GM23338 (cell line): Measurements from ENCODE around the gene PUM1. TPM values are rescaled to one million over a fixed set of nuclear protein-coding genes. Genes with fewer than 3 reads are reported as not detected.

Experiments
- ATAC-seq: fragments of 200-7000 bp; cut with Tn5 transposase; 3 replicates; pipeline ENCODE4 v1.9.1; 2020
- DNase-seq: peaks from one replicate; pipeline ENCODE4 v3.0.0-alpha.2; 2015; ENCODE audit warnings: low spot score
- H2AFZ ChIP-seq: fragments of 200-600 bp; sonication (generic); 2 replicates; pipeline ENCODE4 v1.8.0; 2016; ENCODE audit warnings: antibody characterized with exemption, mild to moderate bottlenecking, moderate library complexity
- H3F3A ChIP-seq: fragments of 200-600 bp; sonication (generic); replicated peaks from 2 replicates; pipeline ENCODE4 v1.8.0; 2017; ENCODE audit warnings: antibody characterized with exemption, mixed run types, low read depth
- H3K27ac ChIP-seq: fragments of 200-600 bp; sonication (generic); 2 replicates; pipeline ENCODE4 v1.6.1; 2016; ENCODE audit warnings: low read depth
- H3K27me3 ChIP-seq: fragments of 200-600 bp; sonication (generic); 2 replicates; pipeline ENCODE4 v1.8.0; 2016; ENCODE audit warnings: mild to moderate bottlenecking, mixed run types, moderate library complexity; ENCODE audit not compliant: insufficient read depth
- H3K36me3 ChIP-seq: fragments of 200-600 bp; sonication (generic); 2 replicates; pipeline ENCODE4 v1.8.0; 2016; ENCODE audit warnings: mild to moderate bottlenecking; ENCODE audit not compliant: insufficient read depth
- H3K4me1 ChIP-seq: fragments of 200-600 bp; sonication (generic); 2 replicates; pipeline ENCODE4 v1.8.0; 2016; ENCODE audit warnings: mild to moderate bottlenecking, moderate library complexity; ENCODE audit not compliant: insufficient read depth
- H3K4me2 ChIP-seq: fragments of 200-600 bp; sonication (generic); 2 replicates; pipeline ENCODE4 v1.7.1; 2017; ENCODE audit warnings: mixed run types
- H3K4me3 ChIP-seq: fragments of 200-600 bp; sonication (generic); 2 replicates; pipeline ENCODE4 v1.6.1; 2016; ENCODE audit warnings: mixed run types
- H3K79me2 ChIP-seq: fragments of 200-600 bp; sonication (generic); replicated peaks from 2 replicates; pipeline ENCODE4 v1.8.0; 2017; ENCODE audit warnings: mild to moderate bottlenecking; ENCODE audit not compliant: insufficient read depth
- H3K9me2 ChIP-seq: fragments of 200-600 bp; sonication (generic); 2 replicates; pipeline ENCODE4 v1.8.0; 2017; ENCODE audit not compliant: insufficient read depth
- H4K20me1 ChIP-seq: fragments of 200-600 bp; sonication (generic); replicated peaks from 2 replicates; pipeline ENCODE4 v1.8.0; 2017; ENCODE audit warnings: mild to moderate bottlenecking; ENCODE audit not compliant: insufficient read depth
- H3K27ac Mint-ChIP-seq: 2 replicates; pipeline ENCODE4 v1.8.0; 2020; ENCODE audit warnings: inconsistent platforms, mild to moderate bottlenecking, moderate library complexity, mixed read lengths
- H3K27me3 Mint-ChIP-seq: 3 replicates; pipeline ENCODE4 v1.8.0; 2022; ENCODE audit warnings: low read depth, mild to moderate bottlenecking, moderate library complexity, mixed read lengths, inconsistent platforms; ENCODE audit not compliant: insufficient read depth, poor library complexity
- H3K36me3 Mint-ChIP-seq: 3 replicates; pipeline ENCODE4 v1.8.0; 2021; ENCODE audit warnings: low read depth, mild to moderate bottlenecking, inconsistent platforms, moderate library complexity, mixed read lengths
- H3K4me1 Mint-ChIP-seq: 3 replicates; pipeline ENCODE4 v1.8.0; 2020; ENCODE audit warnings: mild to moderate bottlenecking, inconsistent platforms, mixed read lengths
- H3K4me3 Mint-ChIP-seq: 3 replicates; pipeline ENCODE4 v1.8.0; 2021; ENCODE audit warnings: moderate library complexity, mild to moderate bottlenecking, inconsistent platforms, mixed read lengths
- H3K9me3 Mint-ChIP-seq: 3 replicates; pipeline ENCODE4 v1.8.0; 2020; ENCODE audit warnings: moderate library complexity, mild to moderate bottlenecking, inconsistent platforms, mixed read lengths
- CREB1 ChIP-seq: fragments of 250-450 bp; sonication (Bioruptor Pico); IDR thresholded peaks from 2 replicates; pipeline ENCODE4 v1.5.0; 2020; ENCODE audit warnings: low read depth, mild to moderate bottlenecking, moderate library complexity
- EZH2 ChIP-seq: fragments of 200-600 bp; sonication (generic); IDR thresholded peaks from one replicate; pipeline ENCODE4 v1.8.0; 2017; ENCODE audit warnings: antibody characterized with exemption, mild to moderate bottlenecking, low read depth; ENCODE audit not compliant: unreplicated experiment
- EZH2phosphoT487 ChIP-seq: fragments of 200-600 bp; sonication (generic); IDR thresholded peaks from one replicate; pipeline ENCODE4 v1.8.1; 2018; ENCODE audit warnings: antibody characterized with exemption; ENCODE audit not compliant: unreplicated experiment
- NANOG ChIP-seq: IDR thresholded peaks from 2 replicates; pipeline ENCODE4 v1.6.1; 2016; ENCODE audit warnings: antibody characterized with exemption, borderline replicate concordance
- POLR2AphosphoS5 ChIP-seq: IDR thresholded peaks from 2 replicates; pipeline ENCODE4 v1.6.1; 2016; ENCODE audit warnings: antibody characterized with exemption, low read depth
- ZNF331 ChIP-seq: fragments of 250-450 bp; sonication (Bioruptor Pico); IDR thresholded peaks from 2 replicates; pipeline ENCODE4 v1.5.0; 2020; ENCODE audit warnings: low read depth, mild to moderate bottlenecking, moderate library complexity
- polyA plus RNA-seq: library from polyadenylated mRNA; unstranded; fragments of >200 nt; fragmentation: Nextera tagmentation; extraction: Ambion mirVana; gene quantifications from 2 replicates; pipeline ENCODE4 v1.2.1, GENCODE V29; 2016
- total RNA-seq: library from RNA; depleted of rRNA; stranded (reverse); fragments of >200 nt; shearing (Covaris generic); gene quantifications from 2 replicates; pipeline ENCODE4 v1.2.3, GENCODE V29; 2014
- TF ChIP-seq, protein P1 (sequence below): fragments of 250-450 bp; sonication (Bioruptor Pico); IDR thresholded peaks from 2 replicates; pipeline ENCODE4 v1.5.0; 2020; ENCODE audit warnings: mild to moderate bottlenecking, moderate library complexity
- TF ChIP-seq, protein P2 (sequence below): IDR thresholded peaks from one replicate; pipeline ENCODE4 v1.6.1; 2018; ENCODE audit warnings: antibody characterized with exemption; ENCODE audit not compliant: unreplicated experiment
- TF ChIP-seq, protein P3 (sequence below), 2 experiments: fragments of 200-600 bp in 1 of 2; sonication (generic) in 1 of 2; conservative IDR thresholded peaks; 2 replicates each; pipeline versions ENCODE4 v1.5.1 to v1.6.1; 2016 to 2017; ENCODE audit warnings: antibody characterized with exemption in 2 of 2, low read depth in 2 of 2, mild to moderate bottlenecking in 2 of 2, moderate library complexity in 1 of 2

The PUM1 gene
- total and polyA plus RNA-seq, 2 experiments from 2014 or later: 44.4 to 117 TPM

DNA sequence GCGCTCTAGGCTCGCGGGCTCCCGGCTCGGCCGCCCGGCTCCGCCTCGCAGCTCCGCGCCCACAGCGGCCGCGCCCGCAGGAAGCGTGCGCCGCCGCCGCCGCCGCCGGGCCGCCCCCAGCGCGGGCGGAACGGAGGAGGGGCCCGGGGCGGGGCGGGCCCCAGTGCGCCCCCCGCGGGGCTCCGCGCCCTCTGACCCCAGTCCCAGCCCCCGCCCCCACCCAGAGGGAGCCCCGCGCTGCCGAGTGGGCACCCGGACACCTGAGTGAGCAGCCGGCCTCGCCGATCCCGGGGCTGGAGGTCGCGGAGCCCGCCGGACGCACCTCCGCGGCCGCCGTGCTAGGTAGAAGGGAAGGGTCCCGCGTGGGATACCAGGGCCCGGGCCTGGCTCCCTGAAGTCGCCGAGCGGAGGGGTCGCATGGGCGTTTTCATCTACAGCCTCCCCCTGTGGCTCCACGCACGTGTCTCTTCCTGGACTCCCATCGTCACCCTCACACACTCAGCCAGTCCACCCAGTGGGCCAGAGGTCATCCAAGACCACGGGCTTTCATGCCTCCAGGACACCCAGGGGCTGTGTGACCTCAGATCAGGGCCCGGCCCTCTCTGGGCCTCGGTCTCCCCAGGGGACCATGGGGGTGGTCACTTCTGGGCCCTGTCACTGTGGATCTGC lies 156.7 kb downstream of the PUM1 start, which contains the start of gene SDC3:
Gene SDC3 (minus strand): TSS at position 63 of the 669 bp plus-strand sequence. CDS start 172 bp downstream, outside the sequence.
- H3K27ac Mint-ChIP-seq: no peak within 1 kb of the TSS
- H3K36me3 ChIP-seq: no peaks in the 10 kb centered on the region
- H3K9me3 Mint-ChIP-seq: no peaks in the 10 kb centered on the region; the same call in 2 of the 3 replicates
- DNase-seq: no peak
- H3K4me3 Mint-ChIP-seq: peak within 1 kb of the TSS; percentile 88
- TF ChIP-seq NANOG: no peak
- TF ChIP-seq EZH2phosphoT487: no peak
- no peak for TF ChIP-seq POLR2AphosphoS5
- TF ChIP-seq, protein P1, sequence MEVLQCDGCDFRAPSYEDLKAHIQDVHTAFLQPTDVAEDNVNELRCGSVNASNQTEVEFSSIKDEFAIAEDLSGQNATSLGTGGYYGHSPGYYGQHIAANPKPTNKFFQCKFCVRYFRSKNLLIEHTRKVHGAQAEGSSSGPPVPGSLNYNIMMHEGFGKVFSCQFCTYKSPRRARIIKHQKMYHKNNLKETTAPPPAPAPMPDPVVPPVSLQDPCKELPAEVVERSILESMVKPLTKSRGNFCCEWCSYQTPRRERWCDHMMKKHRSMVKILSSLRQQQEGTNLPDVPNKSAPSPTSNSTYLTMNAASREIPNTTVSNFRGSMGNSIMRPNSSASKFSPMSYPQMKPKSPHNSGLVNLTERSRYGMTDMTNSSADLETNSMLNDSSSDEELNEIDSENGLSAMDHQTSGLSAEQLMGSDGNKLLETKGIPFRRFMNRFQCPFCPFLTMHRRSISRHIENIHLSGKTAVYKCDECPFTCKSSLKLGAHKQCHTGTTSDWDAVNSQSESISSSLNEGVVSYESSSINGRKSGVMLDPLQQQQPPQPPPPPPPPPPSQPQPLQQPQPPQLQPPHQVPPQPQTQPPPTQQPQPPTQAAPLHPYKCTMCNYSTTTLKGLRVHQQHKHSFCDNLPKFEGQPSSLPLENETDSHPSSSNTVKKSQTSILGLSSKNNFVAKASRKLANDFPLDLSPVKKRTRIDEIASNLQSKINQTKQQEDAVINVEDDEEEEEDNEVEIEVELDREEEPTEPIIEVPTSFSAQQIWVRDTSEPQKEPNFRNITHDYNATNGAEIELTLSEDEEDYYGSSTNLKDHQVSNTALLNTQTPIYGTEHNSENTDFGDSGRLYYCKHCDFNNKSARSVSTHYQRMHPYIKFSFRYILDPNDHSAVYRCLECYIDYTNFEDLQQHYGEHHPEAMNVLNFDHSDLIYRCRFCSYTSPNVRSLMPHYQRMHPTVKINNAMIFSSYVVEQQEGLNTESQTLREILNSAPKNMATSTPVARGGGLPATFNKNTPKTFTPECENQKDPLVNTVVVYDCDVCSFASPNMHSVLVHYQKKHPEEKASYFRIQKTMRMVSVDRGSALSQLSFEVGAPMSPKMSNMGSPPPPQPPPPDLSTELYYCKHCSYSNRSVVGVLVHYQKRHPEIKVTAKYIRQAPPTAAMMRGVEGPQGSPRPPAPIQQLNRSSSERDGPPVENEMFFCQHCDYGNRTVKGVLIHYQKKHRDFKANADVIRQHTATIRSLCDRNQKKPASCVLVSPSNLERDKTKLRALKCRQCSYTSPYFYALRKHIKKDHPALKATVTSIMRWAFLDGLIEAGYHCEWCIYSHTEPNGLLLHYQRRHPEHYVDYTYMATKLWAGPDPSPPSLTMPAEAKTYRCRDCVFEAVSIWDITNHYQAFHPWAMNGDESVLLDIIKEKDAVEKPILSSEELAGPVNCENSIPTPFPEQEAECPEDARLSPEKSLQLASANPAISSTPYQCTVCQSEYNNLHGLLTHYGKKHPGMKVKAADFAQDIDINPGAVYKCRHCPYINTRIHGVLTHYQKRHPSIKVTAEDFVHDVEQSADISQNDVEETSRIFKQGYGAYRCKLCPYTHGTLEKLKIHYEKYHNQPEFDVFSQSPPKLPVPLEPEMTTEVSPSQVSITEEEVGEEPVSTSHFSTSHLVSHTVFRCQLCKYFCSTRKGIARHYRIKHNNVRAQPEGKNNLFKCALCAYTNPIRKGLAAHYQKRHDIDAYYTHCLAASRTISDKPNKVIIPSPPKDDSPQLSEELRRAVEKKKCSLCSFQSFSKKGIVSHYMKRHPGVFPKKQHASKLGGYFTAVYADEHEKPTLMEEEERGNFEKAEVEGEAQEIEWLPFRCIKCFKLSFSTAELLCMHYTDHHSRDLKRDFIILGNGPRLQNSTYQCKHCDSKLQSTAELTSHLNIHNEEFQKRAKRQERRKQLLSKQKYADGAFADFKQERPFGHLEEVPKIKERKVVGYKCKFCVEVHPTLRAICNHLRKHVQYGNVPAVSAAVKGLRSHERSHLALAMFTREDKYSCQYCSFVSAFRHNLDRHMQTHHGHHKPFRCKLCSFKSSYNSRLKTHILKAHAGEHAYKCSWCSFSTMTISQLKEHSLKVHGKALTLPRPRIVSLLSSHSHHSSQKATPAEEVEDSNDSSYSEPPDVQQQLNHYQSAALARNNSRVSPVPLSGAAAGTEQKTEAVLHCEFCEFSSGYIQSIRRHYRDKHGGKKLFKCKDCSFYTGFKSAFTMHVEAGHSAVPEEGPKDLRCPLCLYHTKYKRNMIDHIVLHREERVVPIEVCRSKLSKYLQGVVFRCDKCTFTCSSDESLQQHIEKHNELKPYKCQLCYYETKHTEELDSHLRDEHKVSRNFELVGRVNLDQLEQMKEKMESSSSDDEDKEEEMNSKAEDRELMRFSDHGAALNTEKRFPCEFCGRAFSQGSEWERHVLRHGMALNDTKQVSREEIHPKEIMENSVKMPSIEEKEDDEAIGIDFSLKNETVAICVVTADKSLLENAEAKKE (CRISPR knock-in tag): no peak
- TF ChIP-seq, protein P2, sequence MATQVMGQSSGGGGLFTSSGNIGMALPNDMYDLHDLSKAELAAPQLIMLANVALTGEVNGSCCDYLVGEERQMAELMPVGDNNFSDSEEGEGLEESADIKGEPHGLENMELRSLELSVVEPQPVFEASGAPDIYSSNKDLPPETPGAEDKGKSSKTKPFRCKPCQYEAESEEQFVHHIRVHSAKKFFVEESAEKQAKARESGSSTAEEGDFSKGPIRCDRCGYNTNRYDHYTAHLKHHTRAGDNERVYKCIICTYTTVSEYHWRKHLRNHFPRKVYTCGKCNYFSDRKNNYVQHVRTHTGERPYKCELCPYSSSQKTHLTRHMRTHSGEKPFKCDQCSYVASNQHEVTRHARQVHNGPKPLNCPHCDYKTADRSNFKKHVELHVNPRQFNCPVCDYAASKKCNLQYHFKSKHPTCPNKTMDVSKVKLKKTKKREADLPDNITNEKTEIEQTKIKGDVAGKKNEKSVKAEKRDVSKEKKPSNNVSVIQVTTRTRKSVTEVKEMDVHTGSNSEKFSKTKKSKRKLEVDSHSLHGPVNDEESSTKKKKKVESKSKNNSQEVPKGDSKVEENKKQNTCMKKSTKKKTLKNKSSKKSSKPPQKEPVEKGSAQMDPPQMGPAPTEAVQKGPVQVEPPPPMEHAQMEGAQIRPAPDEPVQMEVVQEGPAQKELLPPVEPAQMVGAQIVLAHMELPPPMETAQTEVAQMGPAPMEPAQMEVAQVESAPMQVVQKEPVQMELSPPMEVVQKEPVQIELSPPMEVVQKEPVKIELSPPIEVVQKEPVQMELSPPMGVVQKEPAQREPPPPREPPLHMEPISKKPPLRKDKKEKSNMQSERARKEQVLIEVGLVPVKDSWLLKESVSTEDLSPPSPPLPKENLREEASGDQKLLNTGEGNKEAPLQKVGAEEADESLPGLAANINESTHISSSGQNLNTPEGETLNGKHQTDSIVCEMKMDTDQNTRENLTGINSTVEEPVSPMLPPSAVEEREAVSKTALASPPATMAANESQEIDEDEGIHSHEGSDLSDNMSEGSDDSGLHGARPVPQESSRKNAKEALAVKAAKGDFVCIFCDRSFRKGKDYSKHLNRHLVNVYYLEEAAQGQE: no peak
- TF ChIP-seq CREB1 (CRISPR knock-in tag): no peak
- TF ChIP-seq, protein P3, sequence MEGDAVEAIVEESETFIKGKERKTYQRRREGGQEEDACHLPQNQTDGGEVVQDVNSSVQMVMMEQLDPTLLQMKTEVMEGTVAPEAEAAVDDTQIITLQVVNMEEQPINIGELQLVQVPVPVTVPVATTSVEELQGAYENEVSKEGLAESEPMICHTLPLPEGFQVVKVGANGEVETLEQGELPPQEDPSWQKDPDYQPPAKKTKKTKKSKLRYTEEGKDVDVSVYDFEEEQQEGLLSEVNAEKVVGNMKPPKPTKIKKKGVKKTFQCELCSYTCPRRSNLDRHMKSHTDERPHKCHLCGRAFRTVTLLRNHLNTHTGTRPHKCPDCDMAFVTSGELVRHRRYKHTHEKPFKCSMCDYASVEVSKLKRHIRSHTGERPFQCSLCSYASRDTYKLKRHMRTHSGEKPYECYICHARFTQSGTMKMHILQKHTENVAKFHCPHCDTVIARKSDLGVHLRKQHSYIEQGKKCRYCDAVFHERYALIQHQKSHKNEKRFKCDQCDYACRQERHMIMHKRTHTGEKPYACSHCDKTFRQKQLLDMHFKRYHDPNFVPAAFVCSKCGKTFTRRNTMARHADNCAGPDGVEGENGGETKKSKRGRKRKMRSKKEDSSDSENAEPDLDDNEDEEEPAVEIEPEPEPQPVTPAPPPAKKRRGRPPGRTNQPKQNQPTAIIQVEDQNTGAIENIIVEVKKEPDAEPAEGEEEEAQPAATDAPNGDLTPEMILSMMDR (conservative IDR thresholded peaks at IDR 0.05; ENCODE audit: low read depth in 2 of 2): no peak
- no peak for TF ChIP-seq EZH2
- TF ChIP-seq ZNF331 (CRISPR knock-in tag): no peak
- peak within 1 kb of the TSS; percentile 76 for H3K4me3 ChIP-seq
- no peaks in the 10 kb centered on the region; the same call in 1 of the 2 replicates for H3K79me2 ChIP-seq
- no peak within 1 kb of the TSS for H3K27ac ChIP-seq
- ATAC-seq: peak; percentile 5; the same call in 2 of the 3 replicates
- H3K27me3 Mint-ChIP-seq: peaks cover 29% of the 10 kb centered on the region
- no peaks in the 10 kb centered on the region for H3K9me2 ChIP-seq
- H3K36me3 Mint-ChIP-seq: no peaks in the 10 kb centered on the region; the same call in 2 of the 3 replicates
- peak within 1 kb of the TSS; percentile 88 for H3K4me2 ChIP-seq
- peak within 1 kb of the TSS; percentile 92 for H2AFZ ChIP-seq
- peaks cover 29% of the 10 kb centered on the region for H3K4me1 ChIP-seq
- H4K20me1 ChIP-seq: peaks cover 4% of the 10 kb centered on the region; the same call in 1 of the 2 replicates
- H3K4me1 Mint-ChIP-seq: peaks cover 48% of the 10 kb centered on the region
- H3F3A ChIP-seq: peaks cover 8% of the 10 kb centered on the region; the same call in 1 of the 2 replicates
- peaks cover 18% of the 10 kb centered on the region for H3K27me3 ChIP-seq
